ENCODE results near the gene ME2.

DNA sequence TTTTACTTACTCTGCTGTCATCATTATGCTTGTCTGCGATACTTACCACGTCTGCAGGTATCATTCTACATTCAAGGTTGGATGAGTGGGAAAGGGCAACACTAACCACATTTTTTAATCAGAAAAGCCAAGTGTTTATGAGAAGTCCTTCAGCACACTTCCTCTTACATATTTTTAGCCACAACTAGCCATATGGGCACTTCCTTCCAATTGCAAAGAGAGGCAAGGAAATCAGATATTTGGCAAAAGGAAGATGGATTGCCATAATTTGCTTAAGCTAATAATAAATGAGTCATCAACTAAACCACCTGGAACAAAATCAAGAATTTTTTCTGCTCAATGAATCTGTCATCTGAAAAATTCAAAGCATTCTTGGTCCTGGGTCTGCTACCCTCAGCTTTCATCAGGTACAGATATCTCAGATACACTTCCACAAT lies 42.4 kb upstream of the ME2 start:
- TF ChIP-seq, protein P1, sequence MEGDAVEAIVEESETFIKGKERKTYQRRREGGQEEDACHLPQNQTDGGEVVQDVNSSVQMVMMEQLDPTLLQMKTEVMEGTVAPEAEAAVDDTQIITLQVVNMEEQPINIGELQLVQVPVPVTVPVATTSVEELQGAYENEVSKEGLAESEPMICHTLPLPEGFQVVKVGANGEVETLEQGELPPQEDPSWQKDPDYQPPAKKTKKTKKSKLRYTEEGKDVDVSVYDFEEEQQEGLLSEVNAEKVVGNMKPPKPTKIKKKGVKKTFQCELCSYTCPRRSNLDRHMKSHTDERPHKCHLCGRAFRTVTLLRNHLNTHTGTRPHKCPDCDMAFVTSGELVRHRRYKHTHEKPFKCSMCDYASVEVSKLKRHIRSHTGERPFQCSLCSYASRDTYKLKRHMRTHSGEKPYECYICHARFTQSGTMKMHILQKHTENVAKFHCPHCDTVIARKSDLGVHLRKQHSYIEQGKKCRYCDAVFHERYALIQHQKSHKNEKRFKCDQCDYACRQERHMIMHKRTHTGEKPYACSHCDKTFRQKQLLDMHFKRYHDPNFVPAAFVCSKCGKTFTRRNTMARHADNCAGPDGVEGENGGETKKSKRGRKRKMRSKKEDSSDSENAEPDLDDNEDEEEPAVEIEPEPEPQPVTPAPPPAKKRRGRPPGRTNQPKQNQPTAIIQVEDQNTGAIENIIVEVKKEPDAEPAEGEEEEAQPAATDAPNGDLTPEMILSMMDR (IDR thresholded peaks at IDR 0.05; ENCODE audit: low read depth, low read length, poor library complexity, severe bottlenecking) = no peak
- no peak for TF ChIP-seq EZH2phosphoT487 (IDR thresholded peaks at IDR 0.05; ENCODE audit: borderline replicate concordance, low read length)
